Uterus (tissue), 4 donors: Measurements from ENCODE around the gene TM2D1. TPM values are rescaled to one million over a fixed set of nuclear protein-coding genes. Genes with fewer than 3 reads are reported as not detected.
A peak's percentile ranks its signal among the peaks of the same experiment; 100 is the strongest.

ENCODE experiments used
- DNase-seq, 2 donors: peaks; one replicate each; pipeline ENCODE4 v3.0.0-alpha.2; 2019 to 2020
- H3K27ac ChIP-seq, 2 donors: fragments of 200-600 bp; sonication (generic); 1 replicate in 1 of 2; 2 replicates in 1 of 2; pipeline ENCODE4 v1.5.1; 2016 to 2018
- H3K27me3 ChIP-seq, 2 donors: fragments of 200-600 bp; sonication (generic); one replicate each; pipeline ENCODE4 v1.5.1; 2018 to 2019; ENCODE audit warnings: control low read depth in 1 of 2
- H3K36me3 ChIP-seq, 2 donors: fragments of 200-600 bp; sonication (generic); one replicate each; pipeline ENCODE4 v1.5.1; 2019; ENCODE audit warnings: control low read depth in 1 of 2
- H3K4me1 ChIP-seq, 2 donors: fragments of 200-600 bp; sonication (generic); one replicate each; pipeline ENCODE4 v1.5.1; 2018 to 2019; ENCODE audit warnings: control low read depth in 1 of 2
- H3K4me3 ChIP-seq, 2 donors: fragments of 200-600 bp; sonication (generic); 1 replicate in 1 of 2; 2 replicates in 1 of 2; pipeline ENCODE4 v1.5.1; 2018 to 2019; ENCODE audit warnings: mild to moderate bottlenecking in 1 of 2
- H3K9me3 ChIP-seq, 2 donors: fragments of 200-600 bp; sonication (generic); one replicate each; pipeline ENCODE4 v1.5.1; 2019; ENCODE audit warnings: control low read depth in 1 of 2
- CTCF ChIP-seq, 4 experiments: fragments of 200-600 bp in 2 of 4; fragments of 450-650 bp in 2 of 4; sonication (generic) in 2 of 4; IDR thresholded peaks; one replicate each; pipeline ENCODE4 v1.5.1; 2016 to 2019; ENCODE audit warnings: antibody characterized with exemption in 4 of 4, mild to moderate bottlenecking in 2 of 4, moderate library complexity in 1 of 4
- POLR2A ChIP-seq, 2 donors: fragments of 450-650 bp; IDR thresholded peaks; one replicate each; pipeline ENCODE4 v1.6.1; 2016; ENCODE audit warnings: antibody characterized with exemption in 2 of 2, mild to moderate bottlenecking in 1 of 2, moderate library complexity in 1 of 2
- intact Hi-C: fragments of 100-400 bp; cut with DNase I; formaldehyde crosslinking; loops from one replicate; pipeline ENCODE4 v1.15.1; 2023; ENCODE audit warnings: low total_unique reads
- total RNA-seq, 4 donors: library from RNA; depleted of rRNA in 3 of 4; stranded (reverse); fragments of >200 nt in 3 of 4; gene quantifications; one replicate each; pipeline versions ENCODE4 v1.1.0 to v1.2.4, GENCODE V29; 2014 to 2023
- donor health status: DM: yes; HTN: yes; CAD: no.

Gene TM2D1
- total RNA-seq, 4 donors from 2014 or later: 62.2 to 109 (median 87.8) TPM

GRCh38 chr1:61638296-61638695, 86.6 kb downstream of the TM2D1 start:
- Histone ChIP-seq H3K27me3 (no peaks in the 10 kb centered on the region), H3K27ac (peak overlapping the region; percentile 62 to 81), H3K36me3 (no peaks in the 10 kb centered on the region), H3K9me3 (no peaks in the 10 kb centered on the region), H3K4me1 (peaks cover 6 to 20% of the 10 kb centered on the region in 2 donors), H3K4me3 (no peak overlapping the region)
- TF ChIP-seq POLR2A (IDR thresholded peaks at IDR 0.05) (no peak), CTCF (IDR thresholded peaks at IDR 0.05) (no peak)
- peak in 1 of 2 donors; percentile 34 for DNase-seq
- intact Hi-C loops: no loop called here

GRCh38 chr1:61637470-61637869, 87.5 kb downstream of the TM2D1 start:
- Histone ChIP-seq H3K27ac (peak overlapping the region; percentile 20 to 46), H3K4me3 (no peak overlapping the region), H3K9me3 (no peaks in the 10 kb centered on the region), H3K27me3 (no peaks in the 10 kb centered on the region), H3K36me3 (no peaks in the 10 kb centered on the region), H3K4me1 (peaks cover 6 to 20% of the 10 kb centered on the region in 2 donors)
- intact Hi-C loops: no loop called here
- no peak for DNase-seq
- TF ChIP-seq POLR2A (IDR thresholded peaks at IDR 0.05) (no peak), CTCF (IDR thresholded peaks at IDR 0.05) (no peak)

- TF ChIP-seq CTCF (IDR thresholded peaks at IDR 0.05) (no peak), POLR2A (IDR thresholded peaks at IDR 0.05) (no peak)
- intact Hi-C loops: no loop called here
- no peaks in the 10 kb centered on the region for H3K27me3 ChIP-seq
- H3K27ac ChIP-seq: no peak overlapping the region
- no peak for DNase-seq
- no peaks in the 10 kb centered on the region for H3K36me3 ChIP-seq
- H3K4me1 ChIP-seq: peaks cover 6 to 15% of the 10 kb centered on the region in 2 donors
- H3K4me3 ChIP-seq: no peak overlapping the region
- no peaks in the 10 kb centered on the region for H3K9me3 ChIP-seq
Observed at GRCh38 chr1:61636814-61637213, 88.1 kb downstream of the TM2D1 start.

GRCh38 chr1:61636376-61636775, 88.6 kb downstream of the TM2D1 start:
- TF ChIP-seq POLR2A (IDR thresholded peaks at IDR 0.05) (no peak), CTCF (IDR thresholded peaks at IDR 0.05) (no peak)
- no peak for DNase-seq
- H3K27me3 ChIP-seq: no peaks in the 10 kb centered on the region
- no peaks in the 10 kb centered on the region for H3K36me3 ChIP-seq
- intact Hi-C loops: no loop called here
- no peaks in the 10 kb centered on the region for H3K9me3 ChIP-seq
- H3K4me1 ChIP-seq: peaks cover 6 to 15% of the 10 kb centered on the region in 2 donors
- H3K27ac ChIP-seq: no peak overlapping the region
- H3K4me3 ChIP-seq: no peak overlapping the region

GRCh38 chr1:61635557-61635956, 89.4 kb downstream of the TM2D1 start:
- Histone ChIP-seq H3K4me1 (peaks cover 5 to 10% of the 10 kb centered on the region in 2 donors), H3K27ac (no peak overlapping the region), H3K27me3 (no peaks in the 10 kb centered on the region), H3K4me3 (no peak overlapping the region), H3K9me3 (no peaks in the 10 kb centered on the region), H3K36me3 (no peaks in the 10 kb centered on the region)
- DNase-seq: no peak
- no peak for TF ChIP-seq POLR2A (IDR thresholded peaks at IDR 0.05)
- no peak for TF ChIP-seq CTCF (IDR thresholded peaks at IDR 0.05)
- intact Hi-C loops: no loop called here
